HepG2 (cell line): ENCODE results near the gene POMGNT2. TPM values are rescaled to one million over a fixed set of nuclear protein-coding genes. Genes with fewer than 3 reads are reported as not detected.

Experiments
- ATAC-seq: fragments of 200-7000 bp; cut with Tn5 transposase; 3 replicates; pipeline ENCODE4 v1.9.1; 2020; ENCODE audit warnings: mild to moderate bottlenecking, moderate library complexity
- BruUV-seq: library from RNA; stranded (reverse); fragments of 400-500 nt; replicated peaks from 2 replicates; lab custom pipeline; 2021; lab: Mats Ljungman, UMichigan
- CTCF ChIA-PET: fragments of 300-600 bp; formaldehyde crosslinking; extraction: SDS; loops from one replicate; lab custom pipeline; 2021; ENCODE audit warnings: low total read pairs, inconsistent platforms, low intra/inter-chr PET ratio; lab: Yijun Ruan, JAX
- POLR2A ChIA-PET: fragments of 350-600 bp; sonication (Branson Sonifier 250); formaldehyde crosslinking; loops from one replicate; lab custom pipeline; 2020; ENCODE audit warnings: antibody characterized with exemption, inconsistent platforms; lab: Yijun Ruan, JAX
- DNase-seq: peaks from one replicate; pipeline ENCODE4 v3.0.0-alpha.2; 2015; ENCODE audit warnings: low spot score
- FAIRE-seq: peaks from 3 replicates; lab custom pipeline; 2011; peaks lifted over from hg19 to GRCh38; lab: Jason Lieb, UNC
- H2AFZ ChIP-seq: one replicate; pipeline ENCODE4 v1.6.1; 2011; ENCODE audit warnings: low read length, inconsistent platforms
- H3K27ac ChIP-seq: fragments of 300-600 bp; 3 replicates; pipeline ENCODE4 v1.8.0; 2011; ENCODE audit warnings: mixed run types, mild to moderate bottlenecking, mixed read lengths, low read length, inconsistent platforms; ENCODE audit not compliant: insufficient read depth; ENCODE audit errors: extremely low read length
- H3K27me3 ChIP-seq, 2 experiments: fragments of 200-600 bp in 1 of 2; 2 replicates in 1 of 2; 3 replicates in 1 of 2; pipeline versions ENCODE4 v1.6.0 to v1.8.0; 2011; ENCODE audit warnings: low read length in 2 of 2, mild to moderate bottlenecking in 2 of 2, moderate library complexity in 2 of 2, inconsistent platforms in 1 of 2; ENCODE audit not compliant: insufficient read depth in 2 of 2, control insufficient read depth in 1 of 2
- H3K36me3 ChIP-seq, 2 experiments: fragments of 200-600 bp in 1 of 2; replicated peaks in 1 of 2; 2 replicates in 1 of 2; 3 replicates in 1 of 2; pipeline versions ENCODE4 v1.5.1 to v1.8.0; 2011; ENCODE audit warnings: low read length in 2 of 2, inconsistent platforms in 1 of 2; ENCODE audit not compliant: insufficient read depth in 2 of 2, control insufficient read depth in 1 of 2
- H3K4me1 ChIP-seq: 2 replicates; pipeline ENCODE4 v1.5.1; 2012; ENCODE audit warnings: low read length, inconsistent platforms; ENCODE audit not compliant: insufficient read depth
- H3K4me2 ChIP-seq: 2 replicates; pipeline ENCODE4 v1.6.0; 2011; ENCODE audit warnings: low read depth, low read length, inconsistent platforms
- H3K4me3 ChIP-seq, 3 experiments: fragments of 200-600 bp in 1 of 3; sonication (generic), shearing (Covaris generic) in 1 of 3; replicated peaks in 1 of 3; 2 replicates each; pipeline ENCODE4 v1.5.1; 2011 to 2016; ENCODE audit warnings: low read length in 3 of 3, inconsistent platforms in 2 of 3, low read depth in 2 of 3, mild to moderate bottlenecking in 2 of 3, control low read depth in 1 of 3, mixed read lengths in 1 of 3; ENCODE audit not compliant: insufficient read depth in 1 of 3
- H3K79me2 ChIP-seq: one replicate; pipeline ENCODE4 v1.6.1; 2011; ENCODE audit warnings: low read length, inconsistent platforms; ENCODE audit not compliant: insufficient read depth
- H3K9ac ChIP-seq: 2 replicates; pipeline ENCODE4 v1.6.0; 2011; ENCODE audit warnings: mild to moderate bottlenecking, low read depth, low read length, inconsistent platforms; ENCODE audit not compliant: insufficient read depth
- H3K9me3 ChIP-seq: 2 replicates; pipeline ENCODE4 v1.5.1; 2012; ENCODE audit warnings: mild to moderate bottlenecking, low read length
- H4K20me1 ChIP-seq: 2 replicates; pipeline ENCODE4 v1.6.0; 2011; ENCODE audit warnings: inconsistent platforms, mild to moderate bottlenecking, low read length, moderate library complexity; ENCODE audit not compliant: insufficient read depth
- AHR ChIP-seq: IDR thresholded peaks from 2 replicates; pipeline ENCODE4 v1.6.1; 2018; ENCODE audit warnings: missing genetic modification reagents, missing compliant biosample characterization
- MXI1 ChIP-seq: IDR thresholded peaks from 3 replicates; pipeline ENCODE4 v1.6.1; 2012; ENCODE audit warnings: low read depth, low read length, inconsistent platforms, borderline replicate concordance
- WGBS: methylation state at CpG from one replicate; pipeline ENCODE4 v1.1.6; 2017; ENCODE audit warnings: low lambda C conversion rate; 5-methylcytosine and 5-hydroxymethylcytosine counted together
- in situ Hi-C: cut with HindIII; loops from 2 replicates; pipeline ENCODE4 v1.10.0; 2017; ENCODE audit warnings: low pct_unique_long_range_greater_than_20kb; ENCODE audit not compliant: extremely low pct_ligation_motif_present
- intact Hi-C: fragments of 100-400 bp; cut with micrococcal nuclease; formaldehyde crosslinking; loops from one replicate; pipeline ENCODE4 v1.10.0; 2022; ENCODE audit not compliant: unreplicated experiment
- polyA plus RNA-seq, 8 experiments: library from polyadenylated mRNA; depleted of rRNA in 3 of 8; stranded (reverse) in 7 of 8; unstranded in 1 of 8; fragments of >200 nt; fragmentation: Illumina TruSeq in 4 of 8; extraction: Trizol in 4 of 8; gene quantifications; 2 replicates each; pipeline versions ENCODE4 v1.2.1 to v1.2.3, GENCODE V29; 2011 to 2016; ENCODE audit warnings: low read depth in 4 of 8, missing spikeins in 1 of 8, mixed read lengths in 1 of 8; ENCODE audit not compliant: insufficient read depth in 1 of 8
- total RNA-seq, 5 experiments: library from RNA; depleted of rRNA; stranded (reverse); fragments of >200 nt; fragmentation: Illumina TruSeq; extraction: Trizol; gene quantifications; 2 replicates each; pipeline ENCODE4 v1.2.3, GENCODE V29; 2016; ENCODE audit warnings: low read depth in 1 of 5
- TF ChIP-seq, protein P1 (sequence below): sonication (generic); formaldehyde crosslinking; IDR thresholded peaks from 2 replicates; pipeline ENCODE4 v1.5.0; 2020; ENCODE audit warnings: missing genetic modification reagents, mild to moderate bottlenecking, borderline replicate concordance
- TF ChIP-seq, protein P2 (sequence below): sonication (generic); formaldehyde crosslinking; IDR thresholded peaks from 2 replicates; pipeline ENCODE4 v1.4.0; 2020; ENCODE audit warnings: missing genetic modification reagents, borderline replicate concordance
- TF ChIP-seq, protein P3 (sequence below): sonication (generic); formaldehyde crosslinking; IDR thresholded peaks from 2 replicates; pipeline ENCODE4 v1.4.0; 2020; ENCODE audit warnings: missing genetic modification reagents, borderline replicate concordance
- TF ChIP-seq, protein P4 (sequence below): sonication (generic); formaldehyde crosslinking; IDR thresholded peaks from 2 replicates; pipeline ENCODE4 v1.5.0; 2020; ENCODE audit warnings: mild to moderate bottlenecking, missing genetic modification reagents, borderline replicate concordance

The POMGNT2 gene
- total and polyA plus RNA-seq, 2 of the 13 experiments (the other 11 are each of a cell fraction or from before 2014, with no cell fraction given) = 10.5 to 12.4 TPM

DNA sequence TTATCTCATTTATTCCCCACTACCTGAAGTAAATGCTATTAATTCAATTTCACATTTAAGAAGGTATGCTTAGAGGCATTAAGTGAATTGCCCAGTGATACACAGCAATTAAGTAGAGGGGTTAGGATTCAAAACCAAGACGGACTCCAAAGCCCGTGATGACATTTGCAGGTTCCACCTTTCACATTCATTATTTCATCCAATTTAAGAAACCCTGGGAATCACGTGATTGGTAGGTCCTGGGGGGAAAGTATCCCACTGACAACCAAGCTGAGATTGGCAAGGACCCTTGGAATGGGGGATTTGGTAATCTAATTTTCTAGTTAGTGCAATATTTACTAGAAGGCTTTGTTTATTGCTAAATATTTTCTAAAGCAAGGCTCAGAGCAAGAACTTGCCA is 1.8 kb downstream of the POMGNT2 start:
- H3K4me1 ChIP-seq = peaks cover 22% of the 10 kb centered on the region
- H3K27ac ChIP-seq = no peak overlapping the region
- no peaks in the 10 kb centered on the region for H4K20me1 ChIP-seq
- ChIA-PET POLR2A (no interaction called here), CTCF (no interaction called here)
- H3K4me3 ChIP-seq = no peak overlapping the region
- intact Hi-C loops (no loop called here), in situ Hi-C loops (no loop called here)
- H3K4me2 ChIP-seq = peak overlapping the region; percentile 92; the same call in 1 of the 2 replicates
- FAIRE-seq (no peak), ATAC-seq (no peak), DNase-seq (no peak)
- 67% methylated on average over 3 of the region's 3 CpGs for WGBS
- H3K9me3 ChIP-seq = no peaks in the 10 kb centered on the region
- no peaks in the 10 kb centered on the region for H3K79me2 ChIP-seq
- no peaks in the 10 kb centered on the region for H3K27me3 ChIP-seq
- no peak overlapping the region for H2AFZ ChIP-seq
- no peak for TF ChIP-seq AHR (CRISPR knock-in tag)
- no peak for TF ChIP-seq MXI1
- TF ChIP-seq, protein P1, sequence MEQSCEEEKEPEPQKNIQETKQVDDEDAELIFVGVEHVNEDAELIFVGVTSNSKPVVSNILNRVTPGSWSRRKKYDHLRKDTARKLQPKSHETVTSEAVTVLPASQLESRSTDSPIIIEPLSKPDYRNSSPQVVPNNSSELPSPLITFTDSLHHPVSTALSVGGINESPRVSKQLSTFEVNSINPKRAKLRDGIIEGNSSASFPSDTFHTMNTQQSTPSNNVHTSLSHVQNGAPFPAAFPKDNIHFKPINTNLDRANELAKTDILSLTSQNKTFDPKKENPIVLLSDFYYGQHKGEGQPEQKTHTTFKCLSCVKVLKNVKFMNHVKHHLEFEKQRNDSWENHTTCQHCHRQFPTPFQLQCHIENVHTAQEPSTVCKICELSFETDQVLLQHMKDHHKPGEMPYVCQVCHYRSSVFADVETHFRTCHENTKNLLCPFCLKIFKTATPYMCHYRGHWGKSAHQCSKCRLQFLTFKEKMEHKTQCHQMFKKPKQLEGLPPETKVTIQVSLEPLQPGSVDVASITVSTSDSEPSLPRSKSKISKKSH (CRISPR knock-in tag) = no peak
- TF ChIP-seq, protein P2, sequence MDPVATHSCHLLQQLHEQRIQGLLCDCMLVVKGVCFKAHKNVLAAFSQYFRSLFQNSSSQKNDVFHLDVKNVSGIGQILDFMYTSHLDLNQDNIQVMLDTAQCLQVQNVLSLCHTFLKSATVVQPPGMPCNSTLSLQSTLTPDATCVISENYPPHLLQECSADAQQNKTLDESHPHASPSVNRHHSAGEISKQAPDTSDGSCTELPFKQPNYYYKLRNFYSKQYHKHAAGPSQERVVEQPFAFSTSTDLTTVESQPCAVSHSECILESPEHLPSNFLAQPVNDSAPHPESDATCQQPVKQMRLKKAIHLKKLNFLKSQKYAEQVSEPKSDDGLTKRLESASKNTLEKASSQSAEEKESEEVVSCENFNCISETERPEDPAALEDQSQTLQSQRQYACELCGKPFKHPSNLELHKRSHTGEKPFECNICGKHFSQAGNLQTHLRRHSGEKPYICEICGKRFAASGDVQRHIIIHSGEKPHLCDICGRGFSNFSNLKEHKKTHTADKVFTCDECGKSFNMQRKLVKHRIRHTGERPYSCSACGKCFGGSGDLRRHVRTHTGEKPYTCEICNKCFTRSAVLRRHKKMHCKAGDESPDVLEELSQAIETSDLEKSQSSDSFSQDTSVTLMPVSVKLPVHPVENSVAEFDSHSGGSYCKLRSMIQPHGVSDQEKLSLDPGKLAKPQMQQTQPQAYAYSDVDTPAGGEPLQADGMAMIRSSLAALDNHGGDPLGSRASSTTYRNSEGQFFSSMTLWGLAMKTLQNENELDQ = no peak
- TF ChIP-seq, protein P3, sequence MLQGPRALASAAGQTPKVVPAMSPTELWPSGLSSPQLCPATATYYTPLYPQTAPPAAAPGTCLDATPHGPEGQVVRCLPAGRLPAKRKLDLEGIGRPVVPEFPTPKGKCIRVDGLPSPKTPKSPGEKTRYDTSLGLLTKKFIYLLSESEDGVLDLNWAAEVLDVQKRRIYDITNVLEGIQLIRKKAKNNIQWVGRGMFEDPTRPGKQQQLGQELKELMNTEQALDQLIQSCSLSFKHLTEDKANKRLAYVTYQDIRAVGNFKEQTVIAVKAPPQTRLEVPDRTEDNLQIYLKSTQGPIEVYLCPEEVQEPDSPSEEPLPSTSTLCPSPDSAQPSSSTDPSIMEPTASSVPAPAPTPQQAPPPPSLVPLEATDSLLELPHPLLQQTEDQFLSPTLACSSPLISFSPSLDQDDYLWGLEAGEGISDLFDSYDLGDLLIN (CRISPR knock-in tag) = no peak
- TF ChIP-seq, protein P4, sequence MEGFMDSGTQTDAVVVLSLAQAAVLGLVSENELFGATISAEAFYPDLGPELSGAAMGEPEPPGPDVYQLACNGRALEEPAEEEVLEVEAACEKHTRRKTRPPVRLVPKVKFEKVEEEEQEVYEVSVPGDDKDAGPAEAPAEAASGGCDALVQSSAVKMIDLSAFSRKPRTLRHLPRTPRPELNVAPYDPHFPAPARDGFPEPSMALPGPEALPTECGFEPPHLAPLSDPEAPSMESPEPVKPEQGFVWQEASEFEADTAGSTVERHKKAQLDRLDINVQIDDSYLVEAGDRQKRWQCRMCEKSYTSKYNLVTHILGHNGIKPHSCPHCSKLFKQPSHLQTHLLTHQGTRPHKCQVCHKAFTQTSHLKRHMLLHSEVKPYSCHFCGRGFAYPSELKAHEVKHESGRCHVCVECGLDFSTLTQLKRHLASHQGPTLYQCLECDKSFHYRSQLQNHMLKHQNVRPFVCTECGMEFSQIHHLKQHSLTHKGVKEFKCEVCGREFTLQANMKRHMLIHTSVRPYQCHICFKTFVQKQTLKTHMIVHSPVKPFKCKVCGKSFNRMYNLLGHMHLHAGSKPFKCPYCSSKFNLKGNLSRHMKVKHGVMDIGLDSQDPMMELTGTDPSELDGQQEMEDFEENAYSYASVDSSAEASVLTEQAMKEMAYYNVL (CRISPR knock-in tag) = no peak
- no peaks in the 10 kb centered on the region for H3K36me3 ChIP-seq
- no peak overlapping the region for H3K9ac ChIP-seq
- no TSS peak for BruUV-seq
